ENCODE results near the gene LIN9. TPM values are rescaled to one million over a fixed set of nuclear protein-coding genes. Genes with fewer than 3 reads are reported as not detected.
"Not testable (repeated sequence)": the region's sequence is repeated elsewhere in the genome, so short reads cannot be mapped to it uniquely, and the experiment has no call there.

LIN9 gene
- polyA plus RNA-seq, 1 donor from 2014 or later = 3.6 TPM

GRCh38 chr1:226202666-226203065, 106.3 kb downstream of the LIN9 start:
- not testable (repeated sequence) for H3K27ac Mint-ChIP-seq, H3K9me3 Mint-ChIP-seq, H3K4me3 Mint-ChIP-seq, H3K36me3 Mint-ChIP-seq, H3K27me3 Mint-ChIP-seq
- peaks cover 12 to 18% (median 13%) of the 10 kb centered on the region in 3 donors for H3K4me1 Mint-ChIP-seq

- Mint-ChIP-seq H3K4me1 (peaks cover 13 to 18% (median 13%) of the 10 kb centered on the region in 3 donors), H3K4me3 (no peak overlapping the region), H3K9me3 (no peaks in the 10 kb centered on the region), H3K27ac (no peak overlapping the region), H3K36me3 (no peaks in the 10 kb centered on the region), H3K27me3 (no peaks in the 10 kb centered on the region)
Measured at GRCh38 chr1:226202246-226202645, 106.7 kb downstream of the LIN9 start.

GRCh38 chr1:226201029-226201593, 107.9 kb downstream of the LIN9 start:
- Mint-ChIP-seq H3K4me1 (peaks cover 16 to 21% (median 18%) of the 10 kb centered on the region in 3 donors), H3K27me3 (no peaks in the 10 kb centered on the region), H3K27ac (peak overlapping the region in 1 of 3 donors; percentile 80), H3K36me3 (no peaks in the 10 kb centered on the region), H3K4me3 (no peak overlapping the region), H3K9me3 (no peaks in the 10 kb centered on the region)

DNA sequence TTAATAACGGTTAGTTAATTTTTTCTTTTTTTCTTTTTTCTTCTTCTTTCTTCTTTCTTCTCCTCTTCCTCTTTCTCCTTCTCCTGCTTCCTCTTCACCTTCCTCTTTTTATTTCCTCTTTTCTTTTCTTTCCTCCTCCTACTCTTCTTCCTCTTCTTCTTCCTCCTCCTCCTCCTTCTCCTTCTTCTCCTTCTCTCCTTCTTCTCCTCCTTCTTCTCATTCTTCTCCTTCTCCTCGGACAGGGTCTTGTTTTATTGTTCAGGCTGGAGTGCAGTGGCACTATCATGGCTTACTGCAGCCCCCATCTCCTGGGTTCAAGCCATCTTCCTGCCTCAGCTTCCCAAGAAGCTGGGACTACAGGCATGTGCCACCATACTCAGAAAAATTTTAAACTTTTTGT, 109.0 kb downstream of the LIN9 start:
- peaks cover 16 to 21% (median 18%) of the 10 kb centered on the region in 3 donors for H3K4me1 Mint-ChIP-seq
- H3K27ac Mint-ChIP-seq = peak overlapping the region in 1 of 3 donors; percentile 75
- H3K36me3 Mint-ChIP-seq = no peaks in the 10 kb centered on the region
- no peaks in the 10 kb centered on the region for H3K27me3 Mint-ChIP-seq
- no peaks in the 10 kb centered on the region for H3K9me3 Mint-ChIP-seq
- peak overlapping the region in 1 of 4 donors; percentile 28 for H3K4me3 Mint-ChIP-seq

- Mint-ChIP-seq H3K4me3 (no peak overlapping the region), H3K27me3 (no peaks in the 10 kb centered on the region), H3K27ac (no peak overlapping the region), H3K9me3 (no peaks in the 10 kb centered on the region), H3K36me3 (no peaks in the 10 kb centered on the region), H3K4me1 (peaks cover 8 to 13% (median 11%) of the 10 kb centered on the region in 3 donors)
Measured at GRCh38 chr1:226195144-226195543, 113.8 kb downstream of the LIN9 start.

DNA sequence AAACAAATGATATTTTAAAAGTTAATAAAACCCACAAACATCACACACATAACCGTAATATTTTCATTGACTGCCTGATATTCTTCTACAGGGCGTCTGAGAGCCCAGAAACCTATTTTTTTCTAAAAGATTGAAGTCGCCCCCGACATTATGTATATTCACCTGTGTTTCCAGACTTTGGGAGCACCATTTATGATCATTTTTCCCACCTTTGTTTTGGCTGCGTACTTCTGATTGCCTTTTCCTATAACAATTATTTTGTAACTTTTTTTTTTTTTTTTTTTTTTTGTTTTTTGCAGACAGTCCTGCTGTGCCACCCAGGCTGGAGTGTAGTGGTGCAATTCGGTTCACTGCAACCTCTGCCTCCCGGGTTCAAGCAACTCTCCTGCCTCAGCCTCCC, 121.6 kb downstream of the LIN9 start:
- Mint-ChIP-seq H3K4me3 (peak overlapping the region; percentile 95 to 96 (median 96)), H3K9me3 (no peaks in the 10 kb centered on the region), H3K27ac (peak overlapping the region; percentile 83 to 95 (median 84)), H3K36me3 (no peaks in the 10 kb centered on the region), H3K27me3 (no peaks in the 10 kb centered on the region), H3K4me1 (peaks cover 21 to 31% (median 23%) of the 10 kb centered on the region in 3 donors)

- Mint-ChIP-seq H3K36me3 (no peaks in the 10 kb centered on the region), H3K4me1 (peaks cover 25 to 33% (median 27%) of the 10 kb centered on the region in 3 donors), H3K27ac (peak overlapping the region; percentile 83 to 95 (median 84)), H3K9me3 (no peaks in the 10 kb centered on the region), H3K4me3 (peak overlapping the region; percentile 95 to 96 (median 96)), H3K27me3 (no peaks in the 10 kb centered on the region)
Measured at GRCh38 chr1:226187019-226187322, 122.0 kb downstream of the LIN9 start.

DNA sequence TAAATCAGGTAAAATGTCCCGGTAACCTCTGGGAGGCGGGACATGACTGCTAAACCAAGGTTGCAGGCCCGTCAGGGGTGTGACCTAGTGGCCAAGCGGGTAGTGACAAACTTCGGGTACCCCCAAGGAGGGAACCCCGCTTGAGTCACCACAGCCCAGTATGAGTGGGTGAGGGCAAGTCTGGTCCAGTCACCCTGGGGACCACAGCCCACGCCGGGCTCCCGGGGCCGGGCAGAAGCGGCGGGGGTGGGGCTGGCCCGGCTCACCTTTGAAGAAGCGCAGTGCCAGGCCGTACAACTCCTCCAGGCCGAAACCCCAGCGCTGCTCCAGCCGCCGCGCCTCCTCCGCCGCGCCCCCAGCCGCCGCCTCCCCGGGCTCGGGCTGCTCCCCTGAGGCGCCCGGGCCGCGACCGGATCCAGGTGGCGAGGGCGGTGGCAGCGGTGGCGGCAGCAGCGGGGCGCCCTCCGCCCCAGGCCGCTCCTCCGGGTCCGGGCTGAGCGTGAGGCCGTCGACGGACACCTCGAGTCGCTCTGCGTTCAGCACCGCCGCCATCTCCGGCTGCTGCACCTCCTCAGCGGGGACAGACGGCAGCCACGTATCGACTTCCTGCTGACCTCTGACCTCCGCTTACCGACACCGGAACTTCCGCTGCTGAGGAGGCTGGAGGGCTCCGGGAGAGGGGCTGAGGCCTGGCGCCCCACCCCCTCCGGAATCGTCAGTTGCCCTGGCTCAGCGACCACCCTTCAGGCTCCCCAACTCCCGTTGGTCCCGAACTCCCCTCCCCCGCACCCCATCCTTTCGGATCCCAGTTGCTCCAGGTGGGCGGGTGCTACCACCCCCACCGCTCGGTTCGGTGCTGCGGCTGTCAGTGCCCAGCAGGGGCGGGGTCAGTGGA, 122.6 kb downstream of the LIN9 start, which contains the start of gene ACBD3:
Gene ACBD3, minus strand, starts transcription at position 618 of the 895 bp plus-strand sequence. Its CDS starts 66 bp downstream, at position 552.
- no peaks in the 10 kb centered on the region for H3K36me3 Mint-ChIP-seq
- peaks cover 30 to 38% (median 33%) of the 10 kb centered on the region in 3 donors for H3K4me1 Mint-ChIP-seq
- peak within 1 kb of the TSS; percentile 95 to 97 (median 96) for H3K4me3 Mint-ChIP-seq
- H3K9me3 Mint-ChIP-seq = no peaks in the 10 kb centered on the region
- peak within 1 kb of the TSS; percentile 89 to 96 (median 95) for H3K27ac Mint-ChIP-seq
- no peaks in the 10 kb centered on the region for H3K27me3 Mint-ChIP-seq

- H3K36me3 Mint-ChIP-seq = no peaks in the 10 kb centered on the region
- H3K27ac Mint-ChIP-seq = peak overlapping the region; percentile 89 to 96 (median 91)
- H3K9me3 Mint-ChIP-seq = no peaks in the 10 kb centered on the region
- no peaks in the 10 kb centered on the region for H3K27me3 Mint-ChIP-seq
- peak overlapping the region; percentile 92 to 97 (median 96) for H3K4me3 Mint-ChIP-seq
- peaks cover 37 to 45% (median 42%) of the 10 kb centered on the region in 3 donors for H3K4me1 Mint-ChIP-seq
Measured at GRCh38 chr1:226185141-226186036, 123.6 kb downstream of the LIN9 start.

DNA sequence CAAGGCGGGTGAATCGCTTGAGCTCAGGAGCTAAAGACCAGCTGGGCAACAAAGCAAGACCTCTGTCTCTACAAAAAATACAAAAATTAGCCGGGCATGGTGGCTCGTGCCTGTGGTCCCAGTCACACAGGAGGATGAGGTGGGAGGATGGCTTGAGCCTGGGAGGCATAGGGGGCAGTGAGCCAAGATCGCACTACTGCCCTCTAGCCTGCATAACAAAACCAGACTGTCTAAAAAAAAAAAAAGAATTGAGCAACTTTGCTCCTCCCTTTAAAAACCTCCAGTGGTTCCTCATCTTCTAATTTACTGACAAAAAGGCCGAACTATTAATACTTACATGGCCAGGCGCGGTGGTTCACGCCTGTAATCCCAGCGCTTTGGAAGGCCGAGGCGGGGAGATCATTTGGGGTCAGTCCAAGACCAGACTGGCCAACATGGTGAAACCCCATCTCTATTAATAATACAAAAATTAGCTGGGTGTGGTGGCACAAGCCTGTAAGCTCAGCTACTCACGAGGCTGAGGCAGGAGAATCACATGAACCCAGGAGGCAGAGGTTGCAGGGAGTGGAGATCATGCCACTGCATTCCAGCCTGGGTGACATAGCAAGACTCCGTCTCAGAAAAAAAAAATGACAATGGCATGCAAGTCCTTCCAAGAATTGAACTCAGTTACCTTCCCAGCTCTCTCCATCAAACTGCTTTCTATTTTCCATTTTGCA, 126.8 kb downstream of the LIN9 start:
- peaks cover 6% of the 10 kb centered on the region for H3K36me3 Mint-ChIP-seq
- peak overlapping the region; percentile 74 to 92 (median 82) for H3K4me3 Mint-ChIP-seq
- H3K4me1 Mint-ChIP-seq = peaks cover 49 to 58% (median 57%) of the 10 kb centered on the region in 3 donors
- H3K27me3 Mint-ChIP-seq = no peaks in the 10 kb centered on the region
- H3K27ac Mint-ChIP-seq = peak overlapping the region; percentile 63 to 88 (median 63)
- no peaks in the 10 kb centered on the region for H3K9me3 Mint-ChIP-seq

Other genes starting within 250 kb of the LIN9 start
- gene H3-3A, start 246.4 kb downstream of the LIN9 start, polyA plus RNA-seq = 1,011 TPM
- 41.3 TPM for gene ACBD3, start 122.4 kb downstream of the LIN9 start, polyA plus RNA-seq
- 1.6 TPM for gene MIXL1, start 85.5 kb downstream of the LIN9 start, polyA plus RNA-seq
- gene PARP1, start 98.9 kb upstream of the LIN9 start, polyA plus RNA-seq = 321 TPM
- gene STUM, start 239.6 kb upstream of the LIN9 start, polyA plus RNA-seq = not detected